ENCODE data around the gene SLC22A12.

Gene SLC22A12

DNA sequence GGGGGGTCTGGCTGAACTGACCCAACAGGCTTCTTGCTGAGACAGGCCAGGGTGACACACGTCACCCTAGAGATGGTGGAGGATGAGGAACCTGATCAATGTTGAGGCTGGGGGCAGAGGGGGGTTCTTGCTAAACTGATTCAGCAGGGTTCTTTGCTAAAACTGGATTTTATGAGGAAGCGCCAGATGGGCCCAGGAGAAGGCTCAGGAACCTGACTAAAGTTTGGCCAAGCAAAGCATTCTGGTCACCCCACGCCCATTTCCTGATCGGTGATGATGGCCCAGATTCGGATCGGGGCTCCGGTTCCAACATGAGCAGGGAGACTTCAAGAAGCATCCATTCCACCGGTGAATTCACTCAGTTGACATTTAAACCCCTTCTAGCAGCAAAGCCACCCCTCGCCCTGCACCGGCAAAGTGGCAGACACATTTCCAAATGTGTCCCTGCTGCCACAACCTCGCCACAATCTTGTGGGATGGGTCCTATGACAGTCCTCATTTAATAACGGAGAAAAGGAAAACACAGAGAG is 34.2 kb upstream of the SLC22A12 start:
- TF ChIP-seq POLR2A (IDR thresholded peaks at IDR 0.05; ENCODE audit: extremely low read depth, insufficient read length) = no peak
- no peak for TF ChIP-seq MYC (IDR thresholded peaks at IDR 0.05; ENCODE audit: low read depth, low read length)
- TF ChIP-seq, protein P1, sequence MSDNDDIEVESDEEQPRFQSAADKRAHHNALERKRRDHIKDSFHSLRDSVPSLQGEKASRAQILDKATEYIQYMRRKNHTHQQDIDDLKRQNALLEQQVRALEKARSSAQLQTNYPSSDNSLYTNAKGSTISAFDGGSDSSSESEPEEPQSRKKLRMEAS (IDR thresholded peaks at IDR 0.05; ENCODE audit: low read depth, low read length) = no peak
- TF ChIP-seq, protein P2, sequence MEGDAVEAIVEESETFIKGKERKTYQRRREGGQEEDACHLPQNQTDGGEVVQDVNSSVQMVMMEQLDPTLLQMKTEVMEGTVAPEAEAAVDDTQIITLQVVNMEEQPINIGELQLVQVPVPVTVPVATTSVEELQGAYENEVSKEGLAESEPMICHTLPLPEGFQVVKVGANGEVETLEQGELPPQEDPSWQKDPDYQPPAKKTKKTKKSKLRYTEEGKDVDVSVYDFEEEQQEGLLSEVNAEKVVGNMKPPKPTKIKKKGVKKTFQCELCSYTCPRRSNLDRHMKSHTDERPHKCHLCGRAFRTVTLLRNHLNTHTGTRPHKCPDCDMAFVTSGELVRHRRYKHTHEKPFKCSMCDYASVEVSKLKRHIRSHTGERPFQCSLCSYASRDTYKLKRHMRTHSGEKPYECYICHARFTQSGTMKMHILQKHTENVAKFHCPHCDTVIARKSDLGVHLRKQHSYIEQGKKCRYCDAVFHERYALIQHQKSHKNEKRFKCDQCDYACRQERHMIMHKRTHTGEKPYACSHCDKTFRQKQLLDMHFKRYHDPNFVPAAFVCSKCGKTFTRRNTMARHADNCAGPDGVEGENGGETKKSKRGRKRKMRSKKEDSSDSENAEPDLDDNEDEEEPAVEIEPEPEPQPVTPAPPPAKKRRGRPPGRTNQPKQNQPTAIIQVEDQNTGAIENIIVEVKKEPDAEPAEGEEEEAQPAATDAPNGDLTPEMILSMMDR (IDR thresholded peaks at IDR 0.05; ENCODE audit: low read depth, low read length) = no peak
- DNase-seq (ENCODE audit: low read depth) = no peak
- H3K4me3 ChIP-seq (ENCODE audit: low read depth, low read length) = no peak overlapping the region

DNA sequence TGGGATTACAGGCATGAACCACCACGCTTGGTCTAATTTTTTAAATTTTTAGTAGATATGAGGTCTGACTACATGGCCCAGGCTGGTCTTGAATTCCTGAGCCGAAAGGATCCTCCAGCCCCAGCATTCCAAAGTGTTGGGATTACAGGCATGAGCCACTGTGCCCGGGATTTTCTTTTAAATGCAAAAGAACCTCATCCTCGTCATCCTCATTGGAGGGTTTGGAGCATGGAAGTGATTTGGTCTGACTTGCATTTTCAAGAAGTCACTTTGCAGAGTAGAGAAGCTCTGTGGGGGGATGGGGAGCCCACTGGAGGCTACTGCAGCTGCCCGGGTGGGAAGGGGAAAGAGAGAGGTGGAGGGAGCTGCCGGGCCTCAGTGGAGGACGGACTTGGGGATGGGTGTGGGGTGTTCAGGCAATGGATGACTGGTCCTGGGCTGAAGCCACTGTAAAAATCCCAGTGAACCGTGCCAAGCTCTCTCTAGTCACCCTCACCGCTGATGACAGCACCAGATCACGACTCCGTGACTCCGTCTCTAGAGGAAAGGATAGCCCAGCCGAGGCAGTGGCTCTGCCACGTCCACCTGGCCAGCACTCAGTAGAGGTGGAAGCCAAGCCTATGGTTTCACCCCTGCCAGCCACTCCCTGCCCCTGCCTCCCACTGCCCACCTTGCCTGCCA is 32.8 kb upstream of the SLC22A12 start:
- H3K4me3 ChIP-seq (ENCODE audit: low read depth, low read length) = no peak overlapping the region
- DNase-seq (ENCODE audit: low read depth) = no peak
- TF ChIP-seq, protein P2 (IDR thresholded peaks at IDR 0.05; ENCODE audit: low read depth, low read length) = no peak
- no peak for TF ChIP-seq POLR2A (IDR thresholded peaks at IDR 0.05; ENCODE audit: extremely low read depth, insufficient read length)
- TF ChIP-seq, protein P1 (IDR thresholded peaks at IDR 0.05; ENCODE audit: low read depth, low read length) = no peak
- TF ChIP-seq MYC (IDR thresholded peaks at IDR 0.05; ENCODE audit: low read depth, low read length) = no peak

DNA sequence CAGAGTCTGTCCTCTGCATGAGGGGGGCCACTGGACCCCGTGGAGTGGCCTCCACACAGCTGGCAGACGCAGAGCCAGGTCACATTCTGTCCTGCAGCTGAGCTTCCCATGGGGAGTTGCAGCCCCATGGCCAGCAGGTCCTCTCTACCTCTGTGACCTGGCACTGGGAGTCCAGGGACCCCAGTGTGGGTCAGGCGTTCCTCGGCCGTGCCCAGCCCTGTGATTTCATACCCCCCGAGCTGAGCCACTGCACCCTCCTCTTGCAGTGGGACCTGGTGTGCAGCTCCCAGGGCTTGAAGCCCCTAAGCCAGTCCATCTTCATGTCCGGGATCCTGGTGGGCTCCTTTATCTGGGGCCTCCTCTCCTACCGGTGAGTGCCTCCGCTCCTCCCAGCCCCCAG is 32.2 kb upstream of the SLC22A12 start:
- DNase-seq (ENCODE audit: low read depth) = no peak
- no peak overlapping the region for H3K4me3 ChIP-seq (ENCODE audit: low read depth, low read length)
- TF ChIP-seq MYC (IDR thresholded peaks at IDR 0.05; ENCODE audit: low read depth, low read length) = no peak
- TF ChIP-seq, protein P2 (IDR thresholded peaks at IDR 0.05; ENCODE audit: low read depth, low read length) = no peak
- TF ChIP-seq, protein P1 (IDR thresholded peaks at IDR 0.05; ENCODE audit: low read depth, low read length) = no peak
- TF ChIP-seq POLR2A (IDR thresholded peaks at IDR 0.05; ENCODE audit: extremely low read depth, insufficient read length) = no peak

DNA sequence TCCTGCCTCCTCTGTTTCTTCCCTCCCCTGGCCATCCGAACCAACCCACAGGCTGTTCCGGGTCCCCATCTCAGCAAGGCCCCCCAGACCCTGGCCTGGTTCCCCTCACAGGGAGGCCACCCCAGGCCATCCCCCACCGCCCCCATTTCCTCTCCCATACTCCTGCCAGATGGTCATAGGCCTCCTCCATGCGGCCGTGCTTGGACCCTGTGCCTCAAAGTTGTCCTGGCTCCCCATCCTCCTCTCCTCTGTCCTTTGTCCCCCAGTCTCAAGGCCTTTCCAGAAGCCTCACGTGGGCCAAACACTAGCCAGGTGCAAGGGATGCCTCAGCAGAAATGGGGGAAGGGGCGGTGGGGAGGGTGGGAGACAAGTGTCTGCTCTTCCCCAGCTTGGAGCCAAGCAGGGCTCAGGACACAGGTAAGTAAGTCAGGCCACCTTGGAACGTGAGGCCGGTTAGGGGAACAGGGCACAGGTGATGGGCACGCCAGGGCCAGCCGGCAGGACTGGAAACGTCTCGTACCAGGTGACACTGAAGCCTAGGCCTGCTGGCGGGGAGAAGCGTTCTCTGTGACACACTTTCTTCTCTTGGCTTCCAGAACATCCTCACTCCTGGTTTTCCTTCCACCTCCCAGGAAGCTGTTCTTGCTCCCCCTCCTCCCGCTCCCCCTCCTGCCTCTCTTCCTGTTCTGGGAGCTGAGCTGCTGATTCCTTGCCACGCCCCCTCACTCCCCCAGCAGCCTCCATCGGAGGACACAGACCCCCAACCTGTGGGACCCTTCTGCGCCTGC is 31.5 kb upstream of the SLC22A12 start:
- TF ChIP-seq POLR2A (IDR thresholded peaks at IDR 0.05; ENCODE audit: extremely low read depth, insufficient read length) (no peak), MYC (IDR thresholded peaks at IDR 0.05; ENCODE audit: low read depth, low read length) (no peak)
- TF ChIP-seq, protein P1 (IDR thresholded peaks at IDR 0.05; ENCODE audit: low read depth, low read length) = no peak
- no peak overlapping the region for H3K4me3 ChIP-seq (ENCODE audit: low read depth, low read length)
- DNase-seq (ENCODE audit: low read depth) = no peak

DNA sequence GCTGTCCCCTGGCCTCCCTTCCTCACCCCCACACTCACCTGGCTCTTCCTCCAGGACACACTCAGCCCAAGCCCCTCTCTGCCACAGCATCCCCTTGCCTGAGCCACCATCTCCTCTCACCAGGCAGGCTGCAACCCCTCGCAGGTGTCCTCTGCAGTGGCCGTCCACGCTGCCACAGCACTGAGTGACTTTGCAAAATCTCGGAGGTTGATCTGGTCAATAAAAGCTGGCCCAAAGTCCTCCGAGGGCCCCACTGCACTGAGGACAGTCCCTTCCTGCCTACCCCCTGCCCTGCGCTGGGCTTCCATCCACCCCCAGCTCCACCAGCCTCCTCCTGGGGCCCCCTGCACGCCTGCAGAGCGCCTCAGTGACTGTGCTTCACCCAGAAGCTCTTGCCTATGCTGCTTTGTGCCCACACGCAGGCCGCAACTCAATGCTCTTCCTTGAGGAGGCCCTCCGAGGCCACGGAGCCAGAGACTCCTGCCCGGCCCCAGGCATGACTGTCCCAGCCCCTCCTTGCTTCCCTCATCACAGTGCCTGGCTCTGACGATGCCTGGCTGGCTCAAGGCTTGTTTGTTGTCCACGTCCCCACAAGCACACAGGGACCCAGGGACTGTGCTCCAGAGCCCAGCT is 30.8 kb upstream of the SLC22A12 start:
- TF ChIP-seq MYC (IDR thresholded peaks at IDR 0.05; ENCODE audit: low read depth, low read length) = no peak
- TF ChIP-seq, protein P2 (IDR thresholded peaks at IDR 0.05; ENCODE audit: low read depth, low read length) = no peak
- TF ChIP-seq POLR2A (IDR thresholded peaks at IDR 0.05; ENCODE audit: extremely low read depth, insufficient read length) = no peak
- TF ChIP-seq, protein P1 (IDR thresholded peaks at IDR 0.05; ENCODE audit: low read depth, low read length) = no peak
- DNase-seq (ENCODE audit: low read depth) = no peak
- H3K4me3 ChIP-seq (ENCODE audit: low read depth, low read length) = no peak overlapping the region

Measured in NB4 (cell line).